Neural progenitor cell (in vitro differentiated cells): ENCODE measurements around the gene MAGEA2.
"Not testable (repeated sequence)": the region's sequence is repeated elsewhere in the genome, so short reads cannot be mapped to it uniquely, and the experiment has no call there.

Experiments
- CTCF ChIP-seq: fragments of 200-600 bp; sonication (generic); IDR thresholded peaks from 2 replicates; pipeline ENCODE4 v1.5.1; 2017; ENCODE audit warnings: antibody characterized with exemption, mild to moderate bottlenecking
- EZH2 ChIP-seq: fragments of 200-600 bp; sonication (generic); IDR thresholded peaks from 2 replicates; pipeline ENCODE4 v1.6.1; 2017; ENCODE audit warnings: antibody characterized with exemption, mild to moderate bottlenecking, moderate library complexity

- not testable (repeated sequence) for TF ChIP-seq CTCF, EZH2
These were observed 16.1 kb upstream of the MAGEA2 start, which contains the start of gene MAGEA6 for GRCh38 chrX:152769549-152770289.
